G401.6 (cell line): Measurements from ENCODE around the gene LZTFL1.
"Not testable (repeated sequence)": the region's sequence is repeated elsewhere in the genome, so short reads cannot be mapped to it uniquely, and the experiment has no call there.

Experiments
- FAIRE-seq: peaks from 2 replicates; lab custom pipeline; 2012; peaks lifted over from hg19 to GRCh38; lab: Jason Lieb, UNC

The LZTFL1 gene

DNA sequence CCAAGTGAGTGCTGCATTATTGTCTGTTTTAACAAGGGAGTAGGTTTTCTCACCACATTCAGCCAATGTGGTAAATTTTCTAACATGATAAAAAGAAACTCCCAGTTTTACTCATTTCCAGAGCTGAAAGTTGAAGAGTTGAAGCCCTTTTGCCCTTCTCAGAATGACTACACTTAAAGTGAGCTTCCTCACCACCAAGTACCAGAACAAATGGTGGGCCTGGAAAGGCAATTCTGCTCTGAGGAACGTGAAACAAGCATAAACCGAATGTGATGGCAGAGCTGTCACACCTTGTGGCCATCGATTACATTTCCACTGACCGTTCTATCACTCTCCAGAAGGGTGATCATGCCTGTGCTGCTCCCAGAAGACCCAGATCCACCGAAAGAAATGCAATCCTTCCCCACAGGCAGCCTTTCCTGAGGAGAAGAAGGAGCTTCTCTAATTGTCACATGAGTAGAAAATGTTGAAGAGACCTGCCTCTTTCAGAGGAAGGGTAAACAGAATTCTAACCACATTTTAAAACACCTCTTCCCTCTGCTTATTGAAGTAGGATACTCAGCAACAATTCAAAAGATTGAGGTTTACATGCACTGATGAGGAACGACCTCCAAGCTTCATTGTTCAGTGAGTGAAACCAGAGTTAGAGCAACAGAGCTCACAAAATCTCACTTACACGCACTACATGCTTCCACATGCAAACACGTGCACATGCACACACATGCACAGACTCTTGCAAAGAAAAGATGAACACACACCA is 23.0 kb upstream of the LZTFL1 start:
- no peak for FAIRE-seq

GRCh38 chr3:45861043-45861719 is 19.3 kb upstream of the LZTFL1 start:
- FAIRE-seq = no peak

DNA sequence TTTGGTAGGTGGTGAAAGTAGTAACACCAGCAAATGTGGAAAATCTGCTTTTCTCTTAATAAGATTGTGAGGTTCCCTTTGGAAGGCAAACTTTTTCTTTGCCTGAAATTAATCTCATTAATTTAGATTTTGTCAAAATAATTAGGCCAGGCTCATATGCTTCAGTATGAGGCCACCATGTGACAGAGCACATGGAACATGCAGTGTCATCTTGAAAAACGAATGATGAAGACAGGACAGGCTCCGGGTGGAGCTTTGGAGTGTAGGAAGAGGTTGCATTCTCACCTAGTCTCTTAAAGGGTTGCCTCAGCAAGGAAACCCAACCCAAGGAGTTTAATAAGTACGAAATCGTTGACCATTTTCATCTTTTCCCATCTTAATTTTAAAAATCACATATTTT is 18.6 kb upstream of the LZTFL1 start:
- no peak for FAIRE-seq

- no peak for FAIRE-seq
Measured at GRCh38 chr3:45858809-45859543, 17.1 kb upstream of the LZTFL1 start.

DNA sequence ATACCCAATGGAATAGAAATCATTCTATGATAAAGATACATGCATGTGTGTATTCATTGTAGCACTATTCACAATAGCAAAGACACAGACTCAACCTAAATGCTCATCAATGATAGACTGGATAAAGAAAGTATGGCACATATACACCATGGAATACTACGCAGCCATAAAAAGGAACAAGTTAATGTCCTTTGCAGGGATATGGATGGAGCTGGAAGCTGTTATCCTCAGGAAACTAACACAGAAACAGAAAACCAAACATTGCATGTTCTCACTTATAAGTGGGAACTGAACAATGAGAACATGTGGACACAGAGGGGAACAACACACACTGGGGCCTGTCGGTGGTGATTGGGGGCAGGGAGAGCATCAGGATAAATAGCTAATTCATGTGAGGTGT is 15.1 kb upstream of the LZTFL1 start:
- not testable (repeated sequence) for FAIRE-seq

DNA sequence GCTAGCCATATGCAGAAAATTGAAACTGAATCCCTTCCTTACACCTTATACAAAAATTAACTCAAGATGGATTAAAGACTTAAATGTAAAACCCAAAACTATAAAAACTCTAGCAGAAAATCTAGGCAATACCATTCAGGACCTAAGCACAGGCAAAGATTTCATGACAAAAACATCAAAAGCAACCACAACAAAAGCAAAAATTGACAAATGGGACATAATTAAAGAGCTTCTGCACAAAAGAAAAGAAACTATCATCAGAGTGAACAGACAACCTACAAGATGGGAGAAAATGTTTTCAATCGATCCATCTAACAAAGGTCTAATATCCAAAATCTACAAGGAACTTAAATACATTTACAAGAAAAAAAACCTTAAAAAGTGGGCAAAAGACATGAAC is 14.4 kb upstream of the LZTFL1 start:
- FAIRE-seq = not testable (repeated sequence)

GRCh38 chr3:45852828-45853227 is 10.9 kb upstream of the LZTFL1 start:
- FAIRE-seq = no peak

DNA sequence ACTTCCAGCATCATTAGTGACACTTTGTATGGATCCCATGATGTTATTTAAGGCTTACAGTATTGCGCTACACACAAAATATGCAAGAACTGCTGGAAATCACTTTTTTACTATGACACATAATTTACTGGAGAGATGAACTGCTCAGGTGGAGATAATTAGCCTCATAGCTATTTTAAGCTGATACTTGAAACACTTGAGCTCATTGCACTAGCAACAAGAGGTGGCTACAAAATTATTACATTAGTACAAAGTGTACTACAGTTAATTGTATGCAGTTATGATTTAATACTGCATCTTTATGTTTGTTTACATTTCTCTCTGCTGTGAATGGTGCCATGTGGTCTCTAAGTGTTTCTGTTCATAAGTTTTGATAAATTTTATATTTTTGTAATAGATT is 6.5 kb upstream of the LZTFL1 start:
- no peak for FAIRE-seq

DNA sequence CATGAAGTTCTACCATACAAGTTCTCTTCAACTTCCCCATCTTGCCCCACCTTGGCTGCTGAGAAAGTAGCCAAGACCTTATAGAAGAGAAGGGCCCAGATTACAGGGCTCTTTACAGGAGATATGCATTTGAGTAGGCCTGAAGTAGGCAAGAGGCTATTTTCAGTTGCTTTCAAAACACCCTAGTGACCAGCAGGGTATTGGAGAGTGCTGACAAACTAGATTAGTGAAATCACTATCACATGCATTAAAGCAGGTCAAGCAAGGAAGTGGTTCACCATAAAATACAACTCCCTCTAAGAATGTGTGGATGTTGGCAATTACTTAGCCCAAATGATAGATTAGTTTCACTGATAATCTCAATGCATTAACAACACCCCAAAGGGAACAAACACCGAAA is 2.7 kb upstream of the LZTFL1 start:
- FAIRE-seq = no peak

GRCh38 chr3:45842851-45843625 is 1.1 kb upstream of the LZTFL1 start:
- FAIRE-seq = no peak

- FAIRE-seq = no peak
Measured at GRCh38 chr3:45841420-45841756, 531 bp downstream of the LZTFL1 start.

DNA sequence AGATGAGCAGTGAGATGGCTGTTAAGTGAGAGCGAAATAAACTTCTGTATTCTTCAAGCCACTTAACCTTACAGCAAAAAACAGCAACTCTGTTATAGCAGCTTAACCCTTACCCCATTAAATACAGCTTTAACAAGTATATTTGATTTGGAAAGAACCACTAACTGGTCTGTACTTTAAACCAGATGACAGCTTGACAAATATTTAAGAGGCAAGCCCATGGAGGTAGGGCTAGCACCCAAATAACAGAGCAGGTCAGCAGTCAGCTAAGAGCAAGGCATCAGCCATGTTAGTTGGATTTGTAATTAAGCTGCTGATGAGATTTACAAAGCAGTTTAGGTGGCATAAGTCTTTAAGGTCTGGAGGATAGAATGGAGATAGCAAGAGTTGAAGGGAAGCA is 3.5 kb downstream of the LZTFL1 start:
- no peak for FAIRE-seq

GRCh38 chr3:45832699-45833098 is 9.2 kb downstream of the LZTFL1 start:
- FAIRE-seq = no peak

DNA sequence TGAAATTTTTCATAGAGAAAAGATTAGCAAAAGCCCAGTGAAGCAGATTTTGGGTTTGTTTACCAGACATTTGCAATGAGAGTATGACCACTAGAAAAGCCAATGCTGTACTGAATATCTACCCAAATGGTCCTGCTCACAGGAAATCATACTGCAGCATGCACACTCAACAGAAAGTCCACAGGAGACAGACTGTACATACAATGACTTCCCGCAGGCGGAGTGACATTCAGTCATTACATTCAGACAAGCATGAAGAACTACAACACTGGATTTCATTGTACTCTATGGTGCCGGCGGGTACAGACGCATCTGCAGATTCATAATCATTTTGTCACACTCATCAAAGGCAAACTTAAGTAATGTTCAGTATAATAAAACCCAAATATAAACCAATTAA is 11.8 kb downstream of the LZTFL1 start:
- FAIRE-seq = no peak

DNA sequence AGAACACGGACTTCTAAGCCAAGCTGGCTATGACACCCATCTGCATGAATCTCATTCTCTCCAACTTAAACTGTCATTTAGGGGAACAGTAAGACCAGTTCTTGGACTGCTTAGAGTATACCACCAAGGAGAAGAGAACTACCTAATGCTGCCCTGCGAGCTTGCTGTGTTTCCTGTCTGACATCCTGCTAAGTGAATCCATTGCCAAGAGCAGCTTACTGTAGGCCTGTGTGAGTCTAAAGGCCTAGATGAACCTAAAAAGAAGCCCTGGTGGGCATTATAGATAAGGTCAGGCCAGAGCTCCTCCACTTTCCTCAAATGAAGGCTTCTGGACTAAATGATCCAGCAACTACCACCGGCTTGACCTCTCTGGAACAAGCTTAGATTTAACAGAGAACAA is 15.0 kb downstream of the LZTFL1 start:
- no peak for FAIRE-seq

DNA sequence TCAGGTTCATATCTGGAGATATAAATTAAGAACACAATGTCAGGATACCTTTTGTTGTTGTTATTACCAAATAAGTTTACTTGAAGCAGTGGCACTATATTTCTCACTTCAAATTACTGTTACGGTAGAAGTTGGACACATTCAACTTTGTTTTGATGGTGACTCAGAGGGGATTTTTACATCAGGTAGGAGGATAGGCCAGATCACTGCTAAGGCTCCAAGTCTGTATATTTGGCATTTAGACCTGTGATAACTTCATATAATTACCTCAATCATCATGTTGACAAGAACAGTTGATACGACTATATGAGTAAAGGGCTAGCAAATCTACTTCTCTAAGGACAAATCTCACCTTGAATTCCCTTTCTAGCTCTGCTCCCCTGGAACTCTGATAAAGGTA is 15.6 kb downstream of the LZTFL1 start:
- no peak for FAIRE-seq

DNA sequence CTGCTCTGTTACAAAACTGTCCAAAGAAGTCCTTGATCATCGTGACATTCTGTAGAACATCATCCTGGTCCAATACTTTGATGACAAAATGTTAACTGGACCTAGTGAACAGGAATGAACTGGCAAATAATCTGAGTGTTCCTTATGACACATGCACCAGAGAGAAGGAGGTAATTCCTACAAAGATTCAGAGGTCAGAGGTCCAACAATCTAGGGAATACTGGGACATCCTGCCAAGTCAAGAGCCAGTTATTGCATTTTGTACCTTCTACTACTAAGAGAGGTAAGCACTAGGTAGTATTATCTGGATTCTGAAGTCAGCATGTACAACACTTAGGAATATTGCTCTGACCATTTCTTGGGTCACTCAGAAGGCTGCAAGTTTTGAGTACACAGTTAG is 20.8 kb downstream of the LZTFL1 start:
- FAIRE-seq = no peak

GRCh38 chr3:45819543-45819942 is 22.4 kb downstream of the LZTFL1 start:
- FAIRE-seq = no peak

DNA sequence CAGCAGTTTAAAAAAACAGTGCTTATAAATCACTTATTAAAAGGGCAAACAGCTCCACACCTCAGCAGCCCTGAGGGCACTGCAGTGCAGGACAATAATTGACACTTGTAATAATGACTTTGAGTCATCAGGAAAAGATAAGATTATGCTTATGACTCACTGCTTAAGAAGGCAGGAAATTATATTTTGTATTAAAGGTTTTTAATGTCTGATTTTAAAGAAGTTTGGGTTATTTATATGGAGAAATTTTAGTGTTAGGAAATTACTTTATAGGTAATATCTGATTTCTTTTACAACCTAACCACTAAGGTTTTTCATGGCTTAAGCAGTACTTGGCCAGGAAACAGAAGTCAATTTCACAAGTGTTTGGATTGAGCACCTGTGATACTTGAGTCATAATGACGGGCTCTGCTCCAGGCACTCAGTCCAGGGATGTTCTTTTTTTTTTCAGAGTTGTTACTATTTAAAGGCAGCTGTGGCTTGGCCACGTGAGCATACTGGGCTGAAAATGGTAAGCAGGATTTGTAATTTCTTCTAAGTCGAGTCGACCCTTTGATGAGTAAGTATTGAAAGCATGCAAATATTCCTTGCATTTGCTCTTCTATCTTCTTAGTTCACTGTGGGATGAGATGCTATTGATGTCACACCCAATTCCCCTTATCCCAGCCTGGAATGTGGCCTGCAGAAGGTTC is 23.9 kb downstream of the LZTFL1 start:
- no peak for FAIRE-seq

GRCh38 chr3:45816544-45816943 is 25.4 kb downstream of the LZTFL1 start:
- FAIRE-seq = no peak

- no peak for FAIRE-seq
Measured at GRCh38 chr3:45814322-45814721, 27.6 kb downstream of the LZTFL1 start.
